PC-9 (cell line): ENCODE measurements around the gene CCDC150. TPM values are rescaled to one million over a fixed set of nuclear protein-coding genes. Genes with fewer than 3 reads are reported as not detected.

ENCODE experiments used
- BruUV-seq: library from RNA; stranded (reverse); fragments of 400-500 nt; replicated peaks from 2 replicates; lab custom pipeline; 2021; lab: Mats Ljungman, UMichigan
- CTCF ChIA-PET: fragments of 300-600 bp; sonication (Branson Sonifier 250); formaldehyde crosslinking; loops from one replicate; lab custom pipeline; 2022; ENCODE audit warnings: antibody characterized with exemption; lab: Charles Lee
- POLR2A ChIA-PET: fragments of 300-600 bp; sonication (Branson Sonifier 250); formaldehyde crosslinking; loops from one replicate; lab custom pipeline; 2022; ENCODE audit warnings: antibody characterized with exemption; ENCODE audit not compliant: unreplicated experiment; lab: Charles Lee
- DNase-seq, 2 experiments: peaks; one replicate each; pipeline versions ENCODE4 v3.0.0 to v3.0.0-alpha.2; 2015 to 2022; ENCODE audit warnings: mixed read lengths in 1 of 2
- H2AFZ ChIP-seq: fragments of 200-600 bp; sonication (generic); 2 replicates; pipeline ENCODE4 v1.8.1; 2017; ENCODE audit warnings: antibody characterized with exemption
- H3F3A ChIP-seq: fragments of 200-600 bp; sonication (generic); 2 replicates; pipeline ENCODE4 v1.8.1; 2017; ENCODE audit warnings: antibody characterized with exemption, mild to moderate bottlenecking, low read depth; ENCODE audit not compliant: insufficient read depth
- H3K27ac ChIP-seq: fragments of 200-600 bp; sonication (generic); 2 replicates; pipeline ENCODE4 v1.6.1; 2016; ENCODE audit warnings: mixed run types
- H3K27me3 ChIP-seq: fragments of 200-600 bp; sonication (generic); 2 replicates; pipeline ENCODE4 v1.6.1; 2016; ENCODE audit warnings: low read depth, mixed run types; ENCODE audit not compliant: insufficient read depth
- H3K36me3 ChIP-seq: fragments of 200-600 bp; sonication (generic); 2 replicates; pipeline ENCODE4 v1.6.1; 2016; ENCODE audit warnings: low read depth, mixed run types
- H3K4me1 ChIP-seq: fragments of 200-600 bp; sonication (generic); replicated peaks from 2 replicates; pipeline ENCODE4 v1.6.1; 2016; ENCODE audit warnings: mixed run types; ENCODE audit not compliant: insufficient read depth
- H3K4me2 ChIP-seq: fragments of 200-600 bp; sonication (generic); 2 replicates; pipeline ENCODE4 v1.6.1; 2017; ENCODE audit warnings: mixed run types
- H3K4me3 ChIP-seq: fragments of 200-600 bp; sonication (generic); 2 replicates; pipeline ENCODE4 v1.6.1; 2016; ENCODE audit warnings: mixed run types
- H3K79me2 ChIP-seq: fragments of 200-600 bp; sonication (generic); 2 replicates; pipeline ENCODE4 v1.6.1; 2017; ENCODE audit warnings: low read depth, mixed run types
- H3K9me2 ChIP-seq: fragments of 200-600 bp; sonication (generic); 2 replicates; pipeline ENCODE4 v1.8.1; 2017; ENCODE audit warnings: mild to moderate bottlenecking; ENCODE audit not compliant: insufficient read depth
- H3K9me3 ChIP-seq: fragments of 200-600 bp; sonication (generic); 2 replicates; pipeline ENCODE4 v1.8.1; 2016; ENCODE audit warnings: low read depth; ENCODE audit not compliant: insufficient read depth
- H4K20me1 ChIP-seq: fragments of 200-600 bp; sonication (generic); 2 replicates; pipeline ENCODE4 v1.8.1; 2017; ENCODE audit not compliant: insufficient read depth
- EZH2 ChIP-seq: fragments of 200-600 bp; sonication (generic); IDR thresholded peaks from 2 replicates; pipeline ENCODE4 v1.8.0; 2017; ENCODE audit warnings: antibody characterized with exemption, low read depth
- intact Hi-C: fragments of 100-400 bp; cut with micrococcal nuclease; formaldehyde crosslinking; loops from one replicate; pipeline ENCODE4 v1.10.0; 2022; ENCODE audit not compliant: unreplicated experiment
- total RNA-seq: library from RNA; stranded (reverse); gene quantifications from 2 replicates; pipeline ENCODE4 v1.2.3, GENCODE V29; 2021
- TF ChIP-seq, protein P1 (sequence below): fragments of 200-600 bp; sonication (generic); conservative IDR thresholded peaks from 2 replicates; pipeline ENCODE4 v1.6.1; 2017; ENCODE audit warnings: mixed run types, antibody characterized with exemption, mild to moderate bottlenecking, moderate library complexity

Gene CCDC150
- total RNA-seq, 1 experiment from 2014 or later, result 9.8 TPM

DNA sequence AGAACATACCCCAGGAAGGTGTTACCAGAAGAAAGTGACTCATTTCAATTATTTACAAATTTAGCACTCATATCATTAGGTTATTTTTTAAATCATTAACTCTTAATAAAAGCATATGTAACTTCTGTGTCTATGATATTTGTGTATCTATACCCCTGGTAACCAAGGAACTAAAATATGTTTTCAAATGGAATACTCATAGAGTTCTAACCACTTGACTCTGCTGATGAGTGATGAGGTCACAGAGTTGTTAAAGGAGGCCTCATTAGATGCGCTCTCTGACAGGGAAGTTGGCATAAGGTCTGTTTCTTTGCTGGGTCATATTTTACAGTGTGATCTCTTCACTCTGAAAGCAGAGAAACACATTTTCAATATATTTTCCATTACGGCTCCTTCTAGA is 73.4 kb downstream of the CCDC150 start:
- H4K20me1 ChIP-seq, result no peaks in the 10 kb centered on the region
- no peaks in the 10 kb centered on the region for H3F3A ChIP-seq
- no peaks in the 10 kb centered on the region for H3K9me3 ChIP-seq
- H3K27me3 ChIP-seq, result no peaks in the 10 kb centered on the region
- H2AFZ ChIP-seq, result no peak overlapping the region
- no peak overlapping the region for H3K27ac ChIP-seq
- H3K9me2 ChIP-seq, result no peaks in the 10 kb centered on the region
- ChIA-PET CTCF (no interaction called here), POLR2A (no interaction called here)
- H3K36me3 ChIP-seq, result no peaks in the 10 kb centered on the region
- no peak for DNase-seq
- no peak overlapping the region for H3K4me3 ChIP-seq
- no peaks in the 10 kb centered on the region for H3K79me2 ChIP-seq
- H3K4me2 ChIP-seq, result no peak overlapping the region
- intact Hi-C loops, result no loop called here
- no TSS peak for BruUV-seq
- no peaks in the 10 kb centered on the region for H3K4me1 ChIP-seq
- TF ChIP-seq, protein P1, sequence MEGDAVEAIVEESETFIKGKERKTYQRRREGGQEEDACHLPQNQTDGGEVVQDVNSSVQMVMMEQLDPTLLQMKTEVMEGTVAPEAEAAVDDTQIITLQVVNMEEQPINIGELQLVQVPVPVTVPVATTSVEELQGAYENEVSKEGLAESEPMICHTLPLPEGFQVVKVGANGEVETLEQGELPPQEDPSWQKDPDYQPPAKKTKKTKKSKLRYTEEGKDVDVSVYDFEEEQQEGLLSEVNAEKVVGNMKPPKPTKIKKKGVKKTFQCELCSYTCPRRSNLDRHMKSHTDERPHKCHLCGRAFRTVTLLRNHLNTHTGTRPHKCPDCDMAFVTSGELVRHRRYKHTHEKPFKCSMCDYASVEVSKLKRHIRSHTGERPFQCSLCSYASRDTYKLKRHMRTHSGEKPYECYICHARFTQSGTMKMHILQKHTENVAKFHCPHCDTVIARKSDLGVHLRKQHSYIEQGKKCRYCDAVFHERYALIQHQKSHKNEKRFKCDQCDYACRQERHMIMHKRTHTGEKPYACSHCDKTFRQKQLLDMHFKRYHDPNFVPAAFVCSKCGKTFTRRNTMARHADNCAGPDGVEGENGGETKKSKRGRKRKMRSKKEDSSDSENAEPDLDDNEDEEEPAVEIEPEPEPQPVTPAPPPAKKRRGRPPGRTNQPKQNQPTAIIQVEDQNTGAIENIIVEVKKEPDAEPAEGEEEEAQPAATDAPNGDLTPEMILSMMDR, result no peak
- TF ChIP-seq EZH2, result no peak

DNA sequence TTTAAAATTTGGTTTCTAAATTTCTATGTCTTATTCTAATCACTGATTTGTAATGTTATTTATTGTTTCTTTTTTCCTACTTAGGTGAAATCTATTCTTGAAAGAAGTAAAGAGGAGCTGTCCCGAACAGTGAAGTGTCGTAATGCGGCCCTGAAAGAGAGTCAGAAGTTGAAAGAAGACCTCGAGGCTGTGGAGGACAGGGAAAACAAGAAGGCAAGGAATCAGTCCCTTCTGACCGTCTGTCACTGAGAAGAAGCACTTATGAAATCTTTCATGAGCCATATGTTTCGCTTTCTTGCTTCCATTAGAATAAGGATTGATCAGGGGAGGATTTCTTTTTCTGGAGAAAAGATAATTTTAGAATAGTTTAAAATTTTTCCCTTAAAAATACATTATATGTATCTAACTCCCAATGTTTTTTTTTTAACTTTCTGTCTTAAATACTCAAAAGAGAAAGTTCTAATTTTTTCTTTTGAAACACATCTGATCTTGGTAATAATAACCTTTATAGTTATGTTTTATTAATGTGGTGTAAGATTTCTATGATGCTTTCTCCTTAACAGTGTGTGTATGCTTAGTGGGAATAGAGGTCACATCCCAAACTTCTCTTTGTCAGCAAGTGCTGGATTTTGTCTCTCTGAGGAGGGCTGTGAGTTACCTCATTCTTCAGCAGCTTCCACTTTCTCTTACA is 79.0 kb downstream of the CCDC150 start:
- intact Hi-C loops, result no loop called here
- ChIA-PET CTCF (no interaction called here), POLR2A (no interaction called here)
- Histone ChIP-seq H3K9me3 (no peaks in the 10 kb centered on the region), H3F3A (no peaks in the 10 kb centered on the region), H3K4me2 (no peak overlapping the region), H3K79me2 (no peaks in the 10 kb centered on the region), H3K4me1 (no peaks in the 10 kb centered on the region), H3K27ac (no peak overlapping the region), H3K4me3 (no peak overlapping the region), H3K9me2 (no peaks in the 10 kb centered on the region), H3K27me3 (no peaks in the 10 kb centered on the region), H4K20me1 (no peaks in the 10 kb centered on the region), H2AFZ (no peak overlapping the region), H3K36me3 (no peaks in the 10 kb centered on the region)
- TF ChIP-seq, protein P1, result no peak
- TF ChIP-seq EZH2, result no peak
- no TSS peak for BruUV-seq
- DNase-seq, result no peak

DNA sequence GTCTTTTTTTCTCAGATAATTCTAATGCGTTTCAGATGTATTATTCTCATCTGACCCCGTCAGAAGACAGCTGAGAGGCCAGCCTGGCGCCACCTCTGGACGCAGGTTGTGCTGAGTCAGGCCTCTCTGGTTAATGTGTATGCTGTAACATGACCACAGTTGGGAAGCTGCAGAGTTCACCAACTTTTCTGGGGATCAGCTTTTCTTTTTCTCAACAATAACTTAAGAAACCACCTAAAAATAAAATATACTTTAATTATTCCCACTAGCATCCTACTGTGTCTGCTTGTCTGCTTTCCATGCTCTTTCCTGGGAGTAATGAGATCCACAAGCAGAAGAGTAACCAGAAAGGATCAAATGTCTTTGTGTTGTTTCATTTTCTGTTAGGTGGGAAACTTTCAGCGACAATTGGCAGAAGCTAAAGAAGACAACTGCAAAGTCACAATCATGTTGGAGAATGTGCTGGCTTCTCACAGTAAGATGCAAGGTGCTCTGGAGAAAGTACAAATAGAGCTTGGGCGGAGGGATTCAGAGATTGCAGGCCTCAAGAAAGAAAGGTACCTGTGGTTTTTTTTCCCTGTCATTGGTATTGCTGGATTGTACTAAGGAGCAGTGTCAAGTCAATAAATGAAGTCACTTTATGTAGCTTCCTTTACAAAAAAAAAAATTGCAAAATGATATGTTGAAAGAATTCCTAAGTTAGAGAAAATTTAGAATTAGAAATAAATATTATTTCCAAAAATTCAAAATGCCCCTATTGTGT is 79.8 kb downstream of the CCDC150 start:
- BruUV-seq, result no TSS peak
- no peak for DNase-seq
- no peak overlapping the region for H3K27ac ChIP-seq

More for the DNA sequence above, 79.8 kb downstream of the CCDC150 start:
- Histone ChIP-seq H3K79me2 (no peaks in the 10 kb centered on the region), H3K27me3 (no peaks in the 10 kb centered on the region), H3K9me3 (no peaks in the 10 kb centered on the region), H3K36me3 (no peaks in the 10 kb centered on the region), H3K4me3 (no peak overlapping the region), H3K4me2 (no peak overlapping the region), H4K20me1 (no peaks in the 10 kb centered on the region), H3K4me1 (no peaks in the 10 kb centered on the region), H3F3A (no peaks in the 10 kb centered on the region), H3K9me2 (no peaks in the 10 kb centered on the region), H2AFZ (no peak overlapping the region)
- intact Hi-C loops, result no loop called here
- no peak for TF ChIP-seq EZH2
- TF ChIP-seq, protein P1, result no peak
- POLR2A ChIA-PET, result no interaction called here
- CTCF ChIA-PET, result no interaction called here
